Hepatocyte (in vitro differentiated cells): ENCODE measurements around the gene COMMD8. TPM values are rescaled to one million over a fixed set of nuclear protein-coding genes. Genes with fewer than 3 reads are reported as not detected.

Experiments used
- DNase-seq: peaks from one replicate; pipeline ENCODE4 v3.0.0-alpha.2; 2016; ENCODE audit warnings: low spot score
- H2AFZ ChIP-seq: fragments of 200-600 bp; sonication (generic); 2 replicates; pipeline ENCODE4 v1.6.0; 2016; ENCODE audit warnings: antibody characterized with exemption, mild to moderate bottlenecking
- H3K27ac ChIP-seq: fragments of 200-600 bp; sonication (generic); 2 replicates; pipeline ENCODE4 v1.5.1; 2016; ENCODE audit warnings: mild to moderate bottlenecking
- H3K27me3 ChIP-seq: fragments of 200-600 bp; sonication (generic); 2 replicates; pipeline ENCODE4 v1.6.1; 2016
- H3K36me3 ChIP-seq: fragments of 200-600 bp; sonication (generic); replicated peaks from 2 replicates; pipeline ENCODE4 v1.5.1; 2016; ENCODE audit warnings: low read depth; ENCODE audit not compliant: insufficient read depth
- H3K4me1 ChIP-seq: fragments of 200-600 bp; sonication (generic); 2 replicates; pipeline ENCODE4 v1.5.1; 2016; ENCODE audit warnings: mild to moderate bottlenecking, moderate library complexity; ENCODE audit not compliant: insufficient read depth
- H3K4me2 ChIP-seq: fragments of 200-600 bp; sonication (generic); 2 replicates; pipeline ENCODE4 v1.6.0; 2016
- H3K4me3 ChIP-seq: fragments of 200-600 bp; sonication (generic); 2 replicates; pipeline ENCODE4 v1.5.1; 2016; ENCODE audit warnings: mild to moderate bottlenecking
- H3K79me2 ChIP-seq: fragments of 200-600 bp; sonication (generic); 2 replicates; pipeline ENCODE4 v1.6.0; 2017; ENCODE audit warnings: mild to moderate bottlenecking
- H3K9me2 ChIP-seq: fragments of 200-600 bp; sonication (generic); replicated peaks from 2 replicates; pipeline ENCODE4 v1.6.0; 2017; ENCODE audit warnings: mild to moderate bottlenecking; ENCODE audit not compliant: insufficient read depth
- H3K9me3 ChIP-seq: fragments of 200-600 bp; sonication (generic); 2 replicates; pipeline ENCODE4 v1.5.1; 2016; ENCODE audit warnings: low read depth, mild to moderate bottlenecking
- H4K20me1 ChIP-seq: fragments of 200-600 bp; sonication (generic); 2 replicates; pipeline ENCODE4 v1.6.0; 2016; ENCODE audit warnings: mild to moderate bottlenecking; ENCODE audit not compliant: insufficient read depth, poor library complexity, severe bottlenecking
- CTCF ChIP-seq: fragments of 200-600 bp; sonication (generic); IDR thresholded peaks from 2 replicates; pipeline ENCODE4 v1.5.1; 2016; ENCODE audit warnings: antibody characterized with exemption, mild to moderate bottlenecking; ENCODE audit not compliant: poor library complexity
- EZH2 ChIP-seq: fragments of 200-600 bp; sonication (generic); IDR thresholded peaks from 2 replicates; pipeline ENCODE4 v1.6.1; 2016; ENCODE audit warnings: antibody characterized with exemption, mild to moderate bottlenecking, borderline replicate concordance
- EZH2phosphoT487 ChIP-seq: fragments of 200-600 bp; sonication (generic); IDR thresholded peaks from one replicate; pipeline ENCODE4 v1.6.1; 2018; ENCODE audit warnings: antibody characterized with exemption, mild to moderate bottlenecking, low read depth, moderate library complexity; ENCODE audit not compliant: unreplicated experiment, severe bottlenecking
- WGBS: methylation state at CpG from one replicate; pipeline ENCODE4 v1.1.6; 2016; ENCODE audit warnings: low lambda C conversion rate; ENCODE audit errors: missing lambda C conversion rate; 5-methylcytosine and 5-hydroxymethylcytosine counted together
- polyA plus RNA-seq: library from polyadenylated mRNA; unstranded; fragments of >200 nt; fragmentation: Nextera tagmentation; extraction: Ambion mirVana; gene quantifications from 2 replicates; pipeline ENCODE4 v1.2.1, GENCODE V29; 2016
- total RNA-seq: library from RNA; depleted of rRNA; stranded (reverse); fragments of >200 nt; gene quantifications from 2 replicates; pipeline ENCODE4 v1.2.3, GENCODE V29; 2014

The COMMD8 gene
- total and polyA plus RNA-seq, 2 experiments from 2014 or later, result 32.8 to 43.9 TPM

- Histone ChIP-seq H3K27me3 (no peaks in the 10 kb centered on the region), H3K9me3 (no peaks in the 10 kb centered on the region), H4K20me1 (no peaks in the 10 kb centered on the region), H3K4me2 (no peak overlapping the region), H3K4me3 (no peak overlapping the region), H3K27ac (no peak overlapping the region), H3K79me2 (no peaks in the 10 kb centered on the region), H2AFZ (no peak overlapping the region), H3K4me1 (no peaks in the 10 kb centered on the region), H3K9me2 (no peaks in the 10 kb centered on the region), H3K36me3 (no peaks in the 10 kb centered on the region)
- DNase-seq, result no peak
- no peak for TF ChIP-seq EZH2
- 67% methylated on average over 3 of the region's 3 CpGs for WGBS
Observed at GRCh38 chr4:47505147-47505546, 41.6 kb upstream of the COMMD8 start.

- H3K27ac ChIP-seq, result no peak overlapping the region
- no peak for DNase-seq
- no peaks in the 10 kb centered on the region for H4K20me1 ChIP-seq
- no peaks in the 10 kb centered on the region for H3K36me3 ChIP-seq
- no peak overlapping the region for H3K4me2 ChIP-seq
- no peaks in the 10 kb centered on the region for H3K27me3 ChIP-seq
- H3K9me3 ChIP-seq, result no peaks in the 10 kb centered on the region
- WGBS, result 62% methylated on average over 3 of the region's 3 CpGs
- no peak overlapping the region for H3K4me3 ChIP-seq
- no peak for TF ChIP-seq CTCF
- no peak for TF ChIP-seq EZH2phosphoT487
- TF ChIP-seq EZH2, result no peak
- no peak overlapping the region for H2AFZ ChIP-seq
- H3K4me1 ChIP-seq, result no peaks in the 10 kb centered on the region
- no peaks in the 10 kb centered on the region for H3K9me2 ChIP-seq
- no peaks in the 10 kb centered on the region for H3K79me2 ChIP-seq
Observed at GRCh38 chr4:47500776-47501175, 37.3 kb upstream of the COMMD8 start.

- H3K9me3 ChIP-seq, result no peaks in the 10 kb centered on the region
- no peak overlapping the region for H3K4me3 ChIP-seq
- no peak overlapping the region for H3K27ac ChIP-seq
- no peaks in the 10 kb centered on the region for H3K79me2 ChIP-seq
- H3K9me2 ChIP-seq, result no peaks in the 10 kb centered on the region
- no peaks in the 10 kb centered on the region for H3K36me3 ChIP-seq
- H2AFZ ChIP-seq, result no peak overlapping the region
- no peaks in the 10 kb centered on the region for H3K27me3 ChIP-seq
- no peaks in the 10 kb centered on the region for H4K20me1 ChIP-seq
- no peak for DNase-seq
- no peak overlapping the region for H3K4me2 ChIP-seq
- TF ChIP-seq CTCF (no peak), EZH2phosphoT487 (no peak), EZH2 (no peak)
- H3K4me1 ChIP-seq, result no peaks in the 10 kb centered on the region
- 59% methylated on average over 2 of the region's 2 CpGs for WGBS
Observed at GRCh38 chr4:47499700-47500099, 36.2 kb upstream of the COMMD8 start.

GRCh38 chr4:47498899-47499298, 35.4 kb upstream of the COMMD8 start:
- DNase-seq, result no peak
- no peaks in the 10 kb centered on the region for H3K27me3 ChIP-seq
- no peaks in the 10 kb centered on the region for H3K79me2 ChIP-seq
- no peak overlapping the region for H3K27ac ChIP-seq
- H4K20me1 ChIP-seq, result no peaks in the 10 kb centered on the region
- H3K9me3 ChIP-seq, result no peaks in the 10 kb centered on the region
- no peaks in the 10 kb centered on the region for H3K4me1 ChIP-seq
- no peak for TF ChIP-seq EZH2
- no peak for TF ChIP-seq CTCF
- TF ChIP-seq EZH2phosphoT487, result no peak
- no peaks in the 10 kb centered on the region for H3K9me2 ChIP-seq
- H3K4me3 ChIP-seq, result no peak overlapping the region
- WGBS, result 94% methylated on average over 6 of the region's 6 CpGs
- H3K36me3 ChIP-seq, result no peaks in the 10 kb centered on the region
- H2AFZ ChIP-seq, result no peak overlapping the region
- no peak overlapping the region for H3K4me2 ChIP-seq
